Measurements from ENCODE around the gene KDM4B. TPM values are rescaled to one million over a fixed set of nuclear protein-coding genes. Genes with fewer than 3 reads are reported as not detected.

Gene KDM4B
- total and polyA plus RNA-seq, 9 of the 15 experiments (the other 6 are each of a cell fraction or from before 2014, with no cell fraction given): 0.21 to 29.9 (median 7.3) TPM

DNA sequence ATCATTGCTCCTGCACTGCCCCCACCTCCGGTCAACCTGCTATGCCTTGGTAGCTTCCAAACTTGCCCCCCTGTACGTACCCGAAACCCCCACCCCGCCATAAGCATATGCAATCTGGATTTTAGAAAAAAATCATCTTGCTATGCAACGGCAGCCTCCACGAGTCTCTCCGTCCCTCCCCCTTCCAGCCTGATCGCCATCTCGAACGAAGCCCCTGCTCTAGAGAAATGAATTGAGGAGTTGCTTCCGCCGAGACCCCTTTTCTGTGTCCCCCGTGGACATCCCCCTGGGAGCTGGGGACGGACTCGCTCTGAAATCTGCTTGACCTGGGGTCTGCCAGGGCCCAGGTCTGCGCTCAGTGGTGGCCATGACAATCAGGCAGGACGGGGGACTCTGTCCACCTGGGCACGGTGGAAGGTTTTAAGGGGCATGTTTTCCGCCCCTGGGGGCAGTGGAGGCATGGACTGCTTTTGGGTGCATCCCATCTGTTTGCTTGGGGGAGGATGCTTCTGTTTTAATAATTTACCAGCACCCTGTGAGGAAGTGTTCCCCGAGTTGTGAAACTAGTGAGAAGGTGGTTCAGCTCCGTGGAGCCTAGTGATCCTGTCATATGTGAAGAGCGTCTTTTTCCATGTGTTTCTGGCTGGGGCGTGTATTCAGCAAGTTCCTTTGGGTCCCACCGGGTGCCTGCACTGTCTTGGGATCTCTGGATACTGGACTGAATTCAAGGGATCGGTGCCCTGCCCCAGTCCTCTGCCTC, 1.0 kb downstream of the KDM4B start:
- peak; percentile 55 for FAIRE-seq
- Histone ChIP-seq H2AFZ (ENCODE audit: low read depth, low read length) (no peak overlapping the region), H3K27ac (ENCODE audit: extremely low read depth, low read depth, low read length) (peak overlapping the region; percentile 59), H3K9me3 (replicated peaks; ENCODE audit: control insufficient read depth, insufficient read depth, low read depth, low read length) (no peaks in the 10 kb centered on the region), H3K27me3 (ENCODE audit: control insufficient read depth in 2 of 2, insufficient read depth in 2 of 2, low read length in 2 of 2) (no peaks in the 10 kb centered on the region; a peak in 1 of 5 replicates), H3K9me1 (ENCODE audit: control insufficient read depth, insufficient read depth, low read length) (peaks cover 12% of the 10 kb centered on the region), H3K36me3 (ENCODE audit: control insufficient read depth, insufficient read depth, low read length) (peaks cover 3% of the 10 kb centered on the region; the same call in 2 of the 3 replicates), H3K4me2 (ENCODE audit: insufficient read depth, low read length) (peak overlapping the region; percentile 89), H3K4me3 (peak overlapping the region; percentile 61), H3K9ac (ENCODE audit: insufficient read depth in 1 of 2, low read depth in 2 of 2, low read length in 2 of 2) (peak overlapping the region; percentile 56 to 96), H4K20me1 (replicated peaks; ENCODE audit: control insufficient read depth, insufficient read depth, low read length) (peaks cover 38% of the 10 kb centered on the region), H3K79me2 (ENCODE audit: control insufficient read depth, insufficient read depth, low read length) (peaks cover 53% of the 10 kb centered on the region), H3K4me1 (replicated peaks in 1 of 2; ENCODE audit: control insufficient read depth in 2 of 2, insufficient read depth in 2 of 2, low read length in 2 of 2) (peaks cover 20 to 56% of the 10 kb centered on the region in 2 experiments; a peak in 4 of 5 replicates)
- 2% methylated on average over 21 of the region's 25 CpGs for WGBS (ENCODE audit: insufficient coverage, low coverage, missing lambda C conversion rate)
- POLR2A ChIA-PET: interaction anchor here (0.6 to 1.6 kb wide), 3 partner anchors 27 to 77 kb away, joined by 3 to 10 read pairs (median 4); no protein-coding TSS in a partner anchor
- intact Hi-C loops (cut with micrococcal nuclease): no loop called here
- CTCF ChIA-PET (ENCODE audit: low intra/inter-chr PET ratio): no interaction called here
- in situ Hi-C loops (cut with MboI): no loop called here
- TSS peak; percentile 56 for BruUV-seq (replicated peaks)
- no peak for ATAC-seq
- peak in 1 of 4 experiments; percentile 44 for DNase-seq (ENCODE audit: extremely low read depth in 1 of 4, low spot score in 3 of 4)
- TF ChIP-seq FOXA3 (CRISPR knock-in tag; conservative IDR thresholded peaks at IDR 0.05 in 1 of 2, IDR thresholded peaks at IDR 0.05 in 1 of 2): 0 out of 4 replicates have a peak, but pooled peaks of 1 of the 2 experiments have one; percentile 26
- TF ChIP-seq, protein P1, sequence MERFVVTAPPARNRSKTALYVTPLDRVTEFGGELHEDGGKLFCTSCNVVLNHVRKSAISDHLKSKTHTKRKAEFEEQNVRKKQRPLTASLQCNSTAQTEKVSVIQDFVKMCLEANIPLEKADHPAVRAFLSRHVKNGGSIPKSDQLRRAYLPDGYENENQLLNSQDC (CRISPR knock-in tag; IDR thresholded peaks at IDR 0.05): no peak
- peak; percentile 10 for TF ChIP-seq RBBP5 (IDR thresholded peaks at IDR 0.05; ENCODE audit: borderline replicate concordance, insufficient read depth, low read length, poor library complexity, severe bottlenecking)
- no peak for TF ChIP-seq SMARCA4 (IDR thresholded peaks at IDR 0.05)
- TF ChIP-seq, protein P2, sequence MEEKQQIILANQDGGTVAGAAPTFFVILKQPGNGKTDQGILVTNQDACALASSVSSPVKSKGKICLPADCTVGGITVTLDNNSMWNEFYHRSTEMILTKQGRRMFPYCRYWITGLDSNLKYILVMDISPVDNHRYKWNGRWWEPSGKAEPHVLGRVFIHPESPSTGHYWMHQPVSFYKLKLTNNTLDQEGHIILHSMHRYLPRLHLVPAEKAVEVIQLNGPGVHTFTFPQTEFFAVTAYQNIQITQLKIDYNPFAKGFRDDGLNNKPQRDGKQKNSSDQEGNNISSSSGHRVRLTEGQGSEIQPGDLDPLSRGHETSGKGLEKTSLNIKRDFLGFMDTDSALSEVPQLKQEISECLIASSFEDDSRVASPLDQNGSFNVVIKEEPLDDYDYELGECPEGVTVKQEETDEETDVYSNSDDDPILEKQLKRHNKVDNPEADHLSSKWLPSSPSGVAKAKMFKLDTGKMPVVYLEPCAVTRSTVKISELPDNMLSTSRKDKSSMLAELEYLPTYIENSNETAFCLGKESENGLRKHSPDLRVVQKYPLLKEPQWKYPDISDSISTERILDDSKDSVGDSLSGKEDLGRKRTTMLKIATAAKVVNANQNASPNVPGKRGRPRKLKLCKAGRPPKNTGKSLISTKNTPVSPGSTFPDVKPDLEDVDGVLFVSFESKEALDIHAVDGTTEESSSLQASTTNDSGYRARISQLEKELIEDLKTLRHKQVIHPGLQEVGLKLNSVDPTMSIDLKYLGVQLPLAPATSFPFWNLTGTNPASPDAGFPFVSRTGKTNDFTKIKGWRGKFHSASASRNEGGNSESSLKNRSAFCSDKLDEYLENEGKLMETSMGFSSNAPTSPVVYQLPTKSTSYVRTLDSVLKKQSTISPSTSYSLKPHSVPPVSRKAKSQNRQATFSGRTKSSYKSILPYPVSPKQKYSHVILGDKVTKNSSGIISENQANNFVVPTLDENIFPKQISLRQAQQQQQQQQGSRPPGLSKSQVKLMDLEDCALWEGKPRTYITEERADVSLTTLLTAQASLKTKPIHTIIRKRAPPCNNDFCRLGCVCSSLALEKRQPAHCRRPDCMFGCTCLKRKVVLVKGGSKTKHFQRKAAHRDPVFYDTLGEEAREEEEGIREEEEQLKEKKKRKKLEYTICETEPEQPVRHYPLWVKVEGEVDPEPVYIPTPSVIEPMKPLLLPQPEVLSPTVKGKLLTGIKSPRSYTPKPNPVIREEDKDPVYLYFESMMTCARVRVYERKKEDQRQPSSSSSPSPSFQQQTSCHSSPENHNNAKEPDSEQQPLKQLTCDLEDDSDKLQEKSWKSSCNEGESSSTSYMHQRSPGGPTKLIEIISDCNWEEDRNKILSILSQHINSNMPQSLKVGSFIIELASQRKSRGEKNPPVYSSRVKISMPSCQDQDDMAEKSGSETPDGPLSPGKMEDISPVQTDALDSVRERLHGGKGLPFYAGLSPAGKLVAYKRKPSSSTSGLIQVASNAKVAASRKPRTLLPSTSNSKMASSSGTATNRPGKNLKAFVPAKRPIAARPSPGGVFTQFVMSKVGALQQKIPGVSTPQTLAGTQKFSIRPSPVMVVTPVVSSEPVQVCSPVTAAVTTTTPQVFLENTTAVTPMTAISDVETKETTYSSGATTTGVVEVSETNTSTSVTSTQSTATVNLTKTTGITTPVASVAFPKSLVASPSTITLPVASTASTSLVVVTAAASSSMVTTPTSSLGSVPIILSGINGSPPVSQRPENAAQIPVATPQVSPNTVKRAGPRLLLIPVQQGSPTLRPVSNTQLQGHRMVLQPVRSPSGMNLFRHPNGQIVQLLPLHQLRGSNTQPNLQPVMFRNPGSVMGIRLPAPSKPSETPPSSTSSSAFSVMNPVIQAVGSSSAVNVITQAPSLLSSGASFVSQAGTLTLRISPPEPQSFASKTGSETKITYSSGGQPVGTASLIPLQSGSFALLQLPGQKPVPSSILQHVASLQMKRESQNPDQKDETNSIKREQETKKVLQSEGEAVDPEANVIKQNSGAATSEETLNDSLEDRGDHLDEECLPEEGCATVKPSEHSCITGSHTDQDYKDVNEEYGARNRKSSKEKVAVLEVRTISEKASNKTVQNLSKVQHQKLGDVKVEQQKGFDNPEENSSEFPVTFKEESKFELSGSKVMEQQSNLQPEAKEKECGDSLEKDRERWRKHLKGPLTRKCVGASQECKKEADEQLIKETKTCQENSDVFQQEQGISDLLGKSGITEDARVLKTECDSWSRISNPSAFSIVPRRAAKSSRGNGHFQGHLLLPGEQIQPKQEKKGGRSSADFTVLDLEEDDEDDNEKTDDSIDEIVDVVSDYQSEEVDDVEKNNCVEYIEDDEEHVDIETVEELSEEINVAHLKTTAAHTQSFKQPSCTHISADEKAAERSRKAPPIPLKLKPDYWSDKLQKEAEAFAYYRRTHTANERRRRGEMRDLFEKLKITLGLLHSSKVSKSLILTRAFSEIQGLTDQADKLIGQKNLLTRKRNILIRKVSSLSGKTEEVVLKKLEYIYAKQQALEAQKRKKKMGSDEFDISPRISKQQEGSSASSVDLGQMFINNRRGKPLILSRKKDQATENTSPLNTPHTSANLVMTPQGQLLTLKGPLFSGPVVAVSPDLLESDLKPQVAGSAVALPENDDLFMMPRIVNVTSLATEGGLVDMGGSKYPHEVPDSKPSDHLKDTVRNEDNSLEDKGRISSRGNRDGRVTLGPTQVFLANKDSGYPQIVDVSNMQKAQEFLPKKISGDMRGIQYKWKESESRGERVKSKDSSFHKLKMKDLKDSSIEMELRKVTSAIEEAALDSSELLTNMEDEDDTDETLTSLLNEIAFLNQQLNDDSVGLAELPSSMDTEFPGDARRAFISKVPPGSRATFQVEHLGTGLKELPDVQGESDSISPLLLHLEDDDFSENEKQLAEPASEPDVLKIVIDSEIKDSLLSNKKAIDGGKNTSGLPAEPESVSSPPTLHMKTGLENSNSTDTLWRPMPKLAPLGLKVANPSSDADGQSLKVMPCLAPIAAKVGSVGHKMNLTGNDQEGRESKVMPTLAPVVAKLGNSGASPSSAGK (IDR thresholded peaks at IDR 0.05): no peak
- TF ChIP-seq SIN3A (IDR thresholded peaks at IDR 0.05; ENCODE audit: borderline replicate concordance in 2 of 2, control insufficient read depth in 1 of 2, low read depth in 2 of 2, low read length in 2 of 2): peak in 1 of 2 experiments; percentile 61; a peak in 1 of 4 replicates
- no peak for TF ChIP-seq TBL1XR1 (IDR thresholded peaks at IDR 0.05; ENCODE audit: low read length in 2 of 2)
